IMR-90 (cell line): ENCODE measurements around the gene DDX27. TPM values are rescaled to one million over a fixed set of nuclear protein-coding genes. Genes with fewer than 3 reads are reported as not detected.
A peak's percentile ranks its signal among the peaks of the same experiment; 100 is the strongest.

Experiments
- ATAC-seq: fragments of 200-7000 bp; cut with Tn5 transposase; 2 replicates; pipeline ENCODE4 v1.9.1; 2020; ENCODE audit warnings: low read depth, mild to moderate bottlenecking, moderate library complexity
- BruUV-seq: library from RNA; stranded (reverse); fragments of 400-500 nt; replicated peaks from 2 replicates; lab custom pipeline; 2021; lab: Mats Ljungman, UMichigan
- CTCF ChIA-PET: fragments of 300-600 bp; formaldehyde crosslinking; extraction: SDS; loops from one replicate; lab custom pipeline; 2021; ENCODE audit warnings: antibody characterized with exemption; lab: Yijun Ruan, JAX
- POLR2A ChIA-PET: fragments of 300-600 bp; sonication (Branson Sonifier 250); formaldehyde crosslinking; loops from one replicate; lab custom pipeline; 2022; ENCODE audit warnings: antibody characterized with exemption; ENCODE audit not compliant: unreplicated experiment; lab: Charles Lee
- DNase-seq: peaks from one replicate; pipeline ENCODE4 v3.0.0; 2013
- H2AFZ ChIP-seq: replicated peaks from 2 replicates; pipeline ENCODE3; 2013; ENCODE audit warnings: low read length, mild to moderate bottlenecking; ENCODE audit not compliant: poor library complexity
- H2AK5ac ChIP-seq: 2 replicates; pipeline ENCODE4 v1.6.1; 2013; ENCODE audit warnings: low read depth, low read length, inconsistent platforms
- H2AK9ac ChIP-seq: replicated peaks from 2 replicates; pipeline ENCODE3; 2013; ENCODE audit warnings: mild to moderate bottlenecking, low read depth, low read length, moderate library complexity; ENCODE audit not compliant: poor library complexity
- H2BK120ac ChIP-seq: 2 replicates; pipeline ENCODE4 v1.6.1; 2013; ENCODE audit warnings: low read depth, low read length, inconsistent platforms
- H2BK15ac ChIP-seq: 3 replicates; pipeline ENCODE4 v1.6.1; 2013; ENCODE audit warnings: low read depth, low read length, inconsistent platforms
- H2BK20ac ChIP-seq: 2 replicates; pipeline ENCODE4 v1.6.1; 2013; ENCODE audit warnings: low read depth, mild to moderate bottlenecking, inconsistent platforms, low read length, moderate library complexity
- H2BK5ac ChIP-seq: 2 replicates; pipeline ENCODE4 v1.6.1; 2013; ENCODE audit warnings: mild to moderate bottlenecking, low read depth, low read length, inconsistent platforms; ENCODE audit not compliant: poor library complexity, severe bottlenecking
- H3K14ac ChIP-seq: replicated peaks from 2 replicates; pipeline ENCODE4 v1.6.1; 2013; ENCODE audit warnings: low read depth, low read length, inconsistent platforms
- H3K18ac ChIP-seq: 2 replicates; pipeline ENCODE4 v1.6.1; 2013; ENCODE audit warnings: low read depth, low read length, control low read depth
- H3K23ac ChIP-seq: 2 replicates; pipeline ENCODE4 v1.6.1; 2013; ENCODE audit warnings: low read depth, low read length, inconsistent platforms
- H3K27ac ChIP-seq: 2 replicates; pipeline ENCODE4 v1.5.1; 2013; ENCODE audit warnings: mild to moderate bottlenecking, control low read depth, low read length; ENCODE audit not compliant: insufficient read depth
- H3K27me3 ChIP-seq: 2 replicates; pipeline ENCODE4 v1.6.1; 2013; ENCODE audit warnings: low read length; ENCODE audit not compliant: control insufficient read depth, insufficient read depth
- H3K36me3 ChIP-seq: 2 replicates; pipeline ENCODE4 v1.6.1; 2013; ENCODE audit warnings: low read length, mixed read lengths; ENCODE audit not compliant: control insufficient read depth, insufficient read depth
- H3K4ac ChIP-seq: 2 replicates; pipeline ENCODE4 v1.6.1; 2013; ENCODE audit warnings: low read depth, low read length, inconsistent platforms
- H3K4me1 ChIP-seq: 2 replicates; pipeline ENCODE4 v1.6.1; 2013; ENCODE audit warnings: low read length, mixed read lengths; ENCODE audit not compliant: control insufficient read depth, insufficient read depth
- H3K4me2 ChIP-seq: 2 replicates; pipeline ENCODE4 v1.6.1; 2013; ENCODE audit warnings: low read depth, mild to moderate bottlenecking, control low read depth, low read length, moderate library complexity
- H3K4me3 ChIP-seq: 2 replicates; pipeline ENCODE4 v1.5.1; 2013; ENCODE audit warnings: low read depth, mild to moderate bottlenecking, control low read depth, low read length, moderate library complexity; ENCODE audit not compliant: insufficient read depth
- H3K56ac ChIP-seq: 2 replicates; pipeline ENCODE4 v1.6.1; 2013; ENCODE audit warnings: low read length, inconsistent platforms; ENCODE audit not compliant: insufficient read depth; ENCODE audit errors: extremely low read depth
- H3K79me1 ChIP-seq, 2 experiments: 2 replicates each; pipeline ENCODE4 v1.6.1; 2013; ENCODE audit warnings: low read length in 2 of 2, inconsistent platforms in 1 of 2, low read depth in 1 of 2
- H3K9ac ChIP-seq: 2 replicates; pipeline ENCODE4 v1.6.1; 2013; ENCODE audit warnings: low read depth, low read length, control low read depth
- H3K9me1 ChIP-seq: 2 replicates; pipeline ENCODE4 v1.6.1; 2013; ENCODE audit warnings: low read length, inconsistent platforms; ENCODE audit not compliant: insufficient read depth
- H3K9me3 ChIP-seq: 2 replicates; pipeline ENCODE4 v1.6.1; 2013; ENCODE audit warnings: low read length; ENCODE audit not compliant: control insufficient read depth, insufficient read depth
- H4K20me1 ChIP-seq: 2 replicates; pipeline ENCODE4 v1.6.1; 2013; ENCODE audit warnings: low read length, inconsistent platforms; ENCODE audit not compliant: insufficient read depth
- H4K5ac ChIP-seq: 2 replicates; pipeline ENCODE4 v1.6.1; 2013; ENCODE audit warnings: mild to moderate bottlenecking, low read depth, low read length, control low read depth
- H4K8ac ChIP-seq, 2 experiments: 2 replicates each; pipeline ENCODE4 v1.6.1; 2013; ENCODE audit warnings: low read depth in 2 of 2, low read length in 2 of 2, control low read depth in 1 of 2, inconsistent platforms in 1 of 2
- H4K91ac ChIP-seq: 2 replicates; pipeline ENCODE4 v1.6.1; 2013; ENCODE audit warnings: low read depth, low read length, inconsistent platforms; ENCODE audit not compliant: insufficient read depth
- BHLHE40 ChIP-seq: fragments of 150-350 bp; IDR thresholded peaks from 2 replicates; pipeline ENCODE4 v1.6.1; 2016; ENCODE audit warnings: mild to moderate bottlenecking, low read depth, low read length
- CEBPB ChIP-seq: IDR thresholded peaks from 2 replicates; pipeline ENCODE4 v1.6.1; 2012; ENCODE audit warnings: low read depth, low read length, improper control_type of control experiment
- CHD1 ChIP-seq: IDR thresholded peaks from 2 replicates; pipeline ENCODE4 v1.6.1; 2012; ENCODE audit warnings: low read depth, low read length, improper control_type of control experiment
- ELK1 ChIP-seq: fragments of 150-350 bp; IDR thresholded peaks from 2 replicates; pipeline ENCODE4 v1.6.1; 2016; ENCODE audit warnings: low read depth, mild to moderate bottlenecking, low read length, moderate library complexity, borderline replicate concordance
- FOS ChIP-seq: fragments of 150-350 bp; IDR thresholded peaks from 2 replicates; pipeline ENCODE4 v1.6.1; 2016; ENCODE audit warnings: low read depth, low read length
- MAFK ChIP-seq: IDR thresholded peaks from 2 replicates; pipeline ENCODE4 v1.6.1; 2012; ENCODE audit warnings: low read depth, low read length, improper control_type of control experiment
- MAZ ChIP-seq: IDR thresholded peaks from 2 replicates; pipeline ENCODE4 v1.6.1; 2012; ENCODE audit warnings: low read depth, mild to moderate bottlenecking, low read length, improper control_type of control experiment, moderate library complexity, borderline replicate concordance
- MXI1 ChIP-seq: IDR thresholded peaks from 2 replicates; pipeline ENCODE4 v1.6.1; 2012; ENCODE audit warnings: low read depth, mild to moderate bottlenecking, low read length, moderate library complexity, borderline replicate concordance
- NFE2L2 ChIP-seq: fragments of 150-350 bp; IDR thresholded peaks from 2 replicates; pipeline ENCODE4 v1.6.1; 2016; ENCODE audit warnings: low read depth, mild to moderate bottlenecking, low read length
- POLR2A ChIP-seq: IDR thresholded peaks from 2 replicates; pipeline ENCODE4 v1.6.1; 2012; ENCODE audit warnings: mild to moderate bottlenecking, low read depth, low read length
- RAD21 ChIP-seq: IDR thresholded peaks from 2 replicates; pipeline ENCODE4 v1.6.1; 2012; ENCODE audit warnings: low read length, improper control_type of control experiment
- RCOR1 ChIP-seq: IDR thresholded peaks from 2 replicates; pipeline ENCODE4 v1.6.1; 2012; ENCODE audit warnings: mild to moderate bottlenecking, low read length, improper control_type of control experiment; ENCODE audit not compliant: insufficient replicate concordance
- RFX5 ChIP-seq: IDR thresholded peaks from 2 replicates; pipeline ENCODE4 v1.8.0; 2012; ENCODE audit warnings: low read depth, mild to moderate bottlenecking, low read length, moderate library complexity
- USF2 ChIP-seq: fragments of 150-350 bp; IDR thresholded peaks from 2 replicates; pipeline ENCODE4 v1.6.1; 2017; ENCODE audit warnings: mild to moderate bottlenecking, antibody characterized with exemption, low read length, low read depth
- WGBS, 2 experiments: methylation state at CpG; one replicate each; pipeline versions ENCODE4 v1.1.5 to v1.1.7; 2013; ENCODE audit warnings: missing lambda C conversion rate in 2 of 2; ENCODE audit not compliant: insufficient read length in 1 of 2; ENCODE audit errors: extremely low coverage in 2 of 2; 5-methylcytosine and 5-hydroxymethylcytosine counted together
- dilution Hi-C: fragments of 300-500 bp; cut with HindIII; formaldehyde crosslinking; loops from one replicate; pipeline ENCODE4 v1.14.3; 2018; ENCODE audit warnings: low sequenced_read_pairs; ENCODE audit not compliant: unreplicated experiment
- in situ Hi-C: fragments of 300-500 bp; cut with MboI; formaldehyde crosslinking; loops from 3 replicates; pipeline ENCODE4 v1.14.3; 2019; ENCODE audit warnings: low sequenced_read_pairs, inconsistent platforms, mixed read lengths
- intact Hi-C: fragments of 100-400 bp; cut with micrococcal nuclease; formaldehyde crosslinking; loops from 2 replicates; pipeline ENCODE4 v1.10.0; 2022
- polyA plus RNA-seq, 3 experiments: library from polyadenylated mRNA; depleted of rRNA; stranded (reverse); fragments of >200 nt; gene quantifications; 2 replicates each; pipeline ENCODE4 v1.2.3, GENCODE V29; 2012; ENCODE audit warnings: low replicate concordance in 1 of 3
- total RNA-seq: library from RNA; depleted of rRNA; stranded (reverse); fragments of >200 nt; gene quantifications from 2 replicates; pipeline ENCODE4 v1.2.3, GENCODE V29; 2012

DDX27 gene
- total and polyA plus RNA-seq, 2 of the 4 experiments (the other 2 are of a cell fraction) = 33.2 to 36.7 TPM

GRCh38 chr20:49278036-49278817 lies 59.0 kb downstream of the DDX27 start, which contains the start of gene ZNFX1:
Gene ZNFX1, minus strand, starts transcription at chr20:49278057. Its CDS starts 2,218 bp downstream, at chr20:49275839.
- Histone ChIP-seq H3K27me3 (no peaks in the 10 kb centered on the region), H3K18ac (peak within 1 kb of the TSS; percentile 62), H3K23ac (peak within 1 kb of the TSS; percentile 99), H2BK120ac (peak within 1 kb of the TSS; percentile 79; the same call in 1 of the 2 replicates), H4K5ac (peak within 1 kb of the TSS; percentile 65), H2BK5ac (peak within 1 kb of the TSS; percentile 94), H2AK5ac (peak within 1 kb of the TSS; percentile 100), H3K56ac (peak within 1 kb of the TSS; percentile 98), H3K9me1 (peaks cover 11% of the 10 kb centered on the region), H4K91ac (peak within 1 kb of the TSS; percentile 98), H3K36me3 (peaks cover 55% of the 10 kb centered on the region), H3K9ac (peak within 1 kb of the TSS; percentile 97), H4K8ac (peak within 1 kb of the TSS; percentile 47 to 85), H3K4ac (peak within 1 kb of the TSS; percentile 98), H4K20me1 (peaks cover 73% of the 10 kb centered on the region), H2BK15ac (peak within 1 kb of the TSS; percentile 3; the same call in 1 of the 3 replicates), H3K4me2 (peak within 1 kb of the TSS; percentile 98), H3K9me3 (peaks cover 12% of the 10 kb centered on the region; the same call in 1 of the 2 replicates), H2AFZ (peak within 1 kb of the TSS; percentile 99), H3K4me1 (peaks cover 7% of the 10 kb centered on the region), H3K79me1 (peaks cover 31 to 71% of the 10 kb centered on the region in 2 experiments), H3K27ac (peak within 1 kb of the TSS; percentile 91), H2AK9ac (peak within 1 kb of the TSS; percentile 99), H3K4me3 (peak within 1 kb of the TSS; percentile 53), H2BK20ac (no peak within 1 kb of the TSS), H3K14ac (peak within 1 kb of the TSS; percentile 100)
- in situ Hi-C loops = no loop called here
- peak; percentile 91 for ATAC-seq
- CTCF ChIA-PET = no interaction called here
- 0% methylated on average over 17 of the region's 80 CpGs; no CpG with 5 or more reads in 1 of the 2 experiments for WGBS, 2 experiments
- BruUV-seq = no TSS peak
- TF ChIP-seq MAFK = no peak
- TF ChIP-seq MAZ = peak; percentile 94
- TF ChIP-seq CHD1 = no peak; the same call in 1 of the 2 replicates
- TF ChIP-seq RFX5 = no peak
- TF ChIP-seq FOS = no peak
- peak; percentile 100 for TF ChIP-seq POLR2A
- no peak for TF ChIP-seq CEBPB
- no peak for TF ChIP-seq ELK1
- TF ChIP-seq BHLHE40 = peak; percentile 59; the same call in 1 of the 2 replicates
- TF ChIP-seq NFE2L2 = no peak
- peak; percentile 91 for TF ChIP-seq MXI1
- peak; percentile 47; the same call in 1 of the 2 replicates for TF ChIP-seq USF2
- TF ChIP-seq RCOR1 = no peak
- no peak for TF ChIP-seq RAD21
- dilution Hi-C loops = no loop called here
- DNase-seq = peak; percentile 96
- POLR2A ChIA-PET = no interaction called here
- intact Hi-C loops = no loop called here
